GM18861 (cell line): ENCODE results near the gene CFAP206.

Source experiments
- ATAC-seq: cut with Tn5 transposase; IDR thresholded peaks from one replicate; pipeline ENCODE4 v1.9.1; 2021; ENCODE audit not compliant: unreplicated experiment

CFAP206 gene

GRCh38 chr6:87407901-87408720, at the start of gene CFAP206:
Gene CFAP206, plus strand, starts transcription at chr6:87407972. Its CDS starts 1,868 bp downstream, at chr6:87409840.
- peak; percentile 71 for ATAC-seq

- no peak for ATAC-seq
Measured at GRCh38 chr6:87364602-87365252, 43.0 kb upstream of the CFAP206 start.

GRCh38 chr6:87366072-87366827, 41.5 kb upstream of the CFAP206 start:
- ATAC-seq, result no peak

- no peak for ATAC-seq
Measured at GRCh38 chr6:87366899-87367298, 40.9 kb upstream of the CFAP206 start.

GRCh38 chr6:87373377-87373776, 34.4 kb upstream of the CFAP206 start:
- no peak for ATAC-seq

- ATAC-seq, result no peak
Measured at GRCh38 chr6:87375315-87375714, 32.5 kb upstream of the CFAP206 start.

- ATAC-seq, result no peak
Measured at GRCh38 chr6:87376643-87377042, 31.1 kb upstream of the CFAP206 start.

GRCh38 chr6:87378947-87379346, 28.8 kb upstream of the CFAP206 start:
- ATAC-seq, result no peak

GRCh38 chr6:87382861-87383260, 24.9 kb upstream of the CFAP206 start:
- no peak for ATAC-seq

- no peak for ATAC-seq
Measured at GRCh38 chr6:87384038-87384437, 23.7 kb upstream of the CFAP206 start.

GRCh38 chr6:87384449-87384848, 23.3 kb upstream of the CFAP206 start:
- ATAC-seq, result no peak

GRCh38 chr6:87391334-87391733, 16.4 kb upstream of the CFAP206 start:
- peak; percentile 63 for ATAC-seq

GRCh38 chr6:87393026-87393622, 14.6 kb upstream of the CFAP206 start:
- ATAC-seq, result peak; percentile 65

GRCh38 chr6:87395431-87395830, 12.3 kb upstream of the CFAP206 start:
- no peak for ATAC-seq

GRCh38 chr6:87396595-87397392, 11.0 kb upstream of the CFAP206 start:
- peak; percentile 70 for ATAC-seq

- no peak for ATAC-seq
Measured at GRCh38 chr6:87397656-87398055, 10.1 kb upstream of the CFAP206 start.

GRCh38 chr6:87401832-87402231, 5.9 kb upstream of the CFAP206 start:
- no peak for ATAC-seq

GRCh38 chr6:87407561-87407900, 241 bp upstream of the CFAP206 start:
- no peak for ATAC-seq

- no peak for ATAC-seq
Measured at GRCh38 chr6:87408721-87409155, 966 bp downstream of the CFAP206 start.

- ATAC-seq, result no peak
Measured at GRCh38 chr6:87419266-87419665, 11.5 kb downstream of the CFAP206 start.

GRCh38 chr6:87420360-87420759, 12.6 kb downstream of the CFAP206 start:
- ATAC-seq, result no peak
